H1 (cell line): ENCODE results near the gene ANO2. TPM values are rescaled to one million over a fixed set of nuclear protein-coding genes. Genes with fewer than 3 reads are reported as not detected.

Experiments used
- CTCF ChIA-PET: fragments of 300-600 bp; sonication (Branson Sonifier 250); formaldehyde crosslinking; loops from one replicate; lab custom pipeline; 2021; ENCODE audit not compliant: partially characterized antibody; lab: Charles Lee
- POLR2A ChIA-PET: fragments of 300-600 bp; sonication (Branson Sonifier 250); formaldehyde crosslinking; loops from one replicate; lab custom pipeline; 2021; ENCODE audit warnings: inconsistent platforms; ENCODE audit not compliant: partially characterized antibody; lab: Charles Lee
- DNase-seq, 2 experiments: peaks; one replicate each; pipeline versions ENCODE4 v3.0.0 to v3.0.0-alpha.2; 2010 to 2022; ENCODE audit warnings: low spot score in 2 of 2, low read depth in 1 of 2, mixed read lengths in 1 of 2
- FAIRE-seq: peaks from 2 replicates; lab custom pipeline; 2011; peaks lifted over from hg19 to GRCh38; lab: Jason Lieb, UNC
- H2AFZ ChIP-seq: 2 replicates; pipeline ENCODE4 v1.8.1; 2012; ENCODE audit warnings: low read length, inconsistent platforms
- H2AK5ac ChIP-seq: 2 replicates; pipeline ENCODE4 v1.6.1; 2013; ENCODE audit warnings: low read depth, low read length
- H2BK120ac ChIP-seq: replicated peaks from 2 replicates; pipeline ENCODE3; 2013; ENCODE audit warnings: low read depth, low read length, inconsistent platforms
- H2BK12ac ChIP-seq: 2 replicates; pipeline ENCODE4 v1.6.1; 2013; ENCODE audit warnings: low read depth, low read length
- H2BK15ac ChIP-seq: 2 replicates; pipeline ENCODE4 v1.6.1; 2013; ENCODE audit warnings: low read length
- H2BK20ac ChIP-seq: 2 replicates; pipeline ENCODE4 v1.6.1; 2013; ENCODE audit warnings: low read length
- H2BK5ac ChIP-seq: 2 replicates; pipeline ENCODE4 v1.6.1; 2013; ENCODE audit warnings: low read depth, low read length
- H3K14ac ChIP-seq: 2 replicates; pipeline ENCODE4 v1.6.1; 2013; ENCODE audit warnings: inconsistent platforms; ENCODE audit not compliant: insufficient read length
- H3K18ac ChIP-seq: 2 replicates; pipeline ENCODE4 v1.6.1; 2013; ENCODE audit warnings: low read length; ENCODE audit errors: extremely low read depth
- H3K23ac ChIP-seq: 2 replicates; pipeline ENCODE4 v1.6.1; 2013; ENCODE audit warnings: inconsistent platforms; ENCODE audit not compliant: insufficient read length
- H3K23me2 ChIP-seq: 2 replicates; pipeline ENCODE4 v1.6.1; 2013; ENCODE audit warnings: low read depth, low read length
- H3K27ac ChIP-seq: 2 replicates; pipeline ENCODE4 v1.6.1; 2011; ENCODE audit warnings: low read depth, low read length, inconsistent platforms
- H3K27me3 ChIP-seq, 4 experiments: replicated peaks in 1 of 4; 1 replicate in 1 of 4; 2 replicates in 3 of 4; pipeline versions ENCODE4 v1.6.1 to v1.8.1; 2011 to 2013; ENCODE audit warnings: low read length in 3 of 4, mild to moderate bottlenecking in 3 of 4, inconsistent platforms in 2 of 4, mixed read lengths in 2 of 4, moderate library complexity in 1 of 4; ENCODE audit not compliant: control insufficient read depth in 3 of 4, insufficient read depth in 3 of 4; ENCODE audit errors: extremely low read depth in 1 of 4
- H3K36me3 ChIP-seq, 4 experiments: 2 replicates each; pipeline versions ENCODE4 v1.6.1 to v1.8.1; 2011 to 2013; ENCODE audit warnings: mild to moderate bottlenecking in 4 of 4, low read length in 3 of 4, moderate library complexity in 2 of 4, control low read depth in 1 of 4, inconsistent platforms in 1 of 4; ENCODE audit not compliant: insufficient read depth in 4 of 4, control insufficient read depth in 2 of 4
- H3K4ac ChIP-seq: replicated peaks from 2 replicates; pipeline ENCODE3; 2013; ENCODE audit warnings: low read length, low read depth, mixed read lengths, inconsistent platforms; ENCODE audit not compliant: insufficient read length
- H3K4me1 ChIP-seq, 4 experiments: replicated peaks in 1 of 4; 1 replicate in 1 of 4; 2 replicates in 3 of 4; pipeline versions ENCODE4 v1.6.1 to v1.8.1; 2011 to 2013; ENCODE audit warnings: low read length in 3 of 4, inconsistent platforms in 2 of 4, mixed read lengths in 1 of 4; ENCODE audit not compliant: insufficient read depth in 4 of 4, control insufficient read depth in 3 of 4
- H3K4me2 ChIP-seq, 2 experiments: 2 replicates each; pipeline versions ENCODE4 v1.6.1 to v1.8.1; 2011 to 2013; ENCODE audit warnings: low read depth in 2 of 2, low read length in 2 of 2, control low read depth in 1 of 2, inconsistent platforms in 1 of 2, mild to moderate bottlenecking in 1 of 2; ENCODE audit not compliant: insufficient read depth in 1 of 2
- H3K4me3 ChIP-seq, 4 experiments: fragments of 200-600, 300-600 bp in 1 of 4; sonication (generic), shearing (Covaris generic), sonication (Bioruptor Twin) in 1 of 4; 2 replicates each; pipeline versions ENCODE4 v1.5.1 to v1.8.1; 2011 to 2016; ENCODE audit warnings: low read length in 4 of 4, low read depth in 3 of 4, control low read depth in 2 of 4, inconsistent platforms in 2 of 4, mild to moderate bottlenecking in 2 of 4, mixed read lengths in 1 of 4, moderate library complexity in 1 of 4; ENCODE audit not compliant: insufficient read depth in 2 of 4; ENCODE audit errors: extremely low read depth in 1 of 4
- H3K56ac ChIP-seq: replicated peaks from 2 replicates; pipeline ENCODE3; 2013; ENCODE audit warnings: low read depth, mild to moderate bottlenecking, mixed read lengths, low read length, inconsistent platforms; ENCODE audit not compliant: insufficient read length
- H3K79me1 ChIP-seq: 2 replicates; pipeline ENCODE4 v1.6.1; 2013; ENCODE audit warnings: low read depth, low read length, control low read depth
- H3K79me2 ChIP-seq, 2 experiments: 2 replicates each; pipeline versions ENCODE4 v1.6.1 to v1.8.1; 2012 to 2013; ENCODE audit warnings: low read length in 2 of 2, mild to moderate bottlenecking in 2 of 2, inconsistent platforms in 1 of 2; ENCODE audit not compliant: insufficient read depth in 2 of 2, control insufficient read depth in 1 of 2
- H3K9ac ChIP-seq, 4 experiments: replicated peaks in 1 of 4; 1 replicate in 1 of 4; 2 replicates in 3 of 4; pipeline versions ENCODE4 v1.6.1 to v1.8.1; 2011 to 2013; ENCODE audit warnings: low read depth in 3 of 4, low read length in 3 of 4, control low read depth in 2 of 4, mild to moderate bottlenecking in 2 of 4, moderate library complexity in 2 of 4, inconsistent platforms in 1 of 4; ENCODE audit errors: extremely low read depth in 1 of 4
- H3K9me3 ChIP-seq, 2 experiments: 2 replicates each; pipeline versions ENCODE4 v1.6.1 to v1.8.1; 2012 to 2013; ENCODE audit warnings: mild to moderate bottlenecking in 2 of 2, moderate library complexity in 2 of 2, control low read depth in 1 of 2, inconsistent platforms in 1 of 2, low read depth in 1 of 2, low read length in 1 of 2, mixed read lengths in 1 of 2; ENCODE audit not compliant: insufficient read depth in 2 of 2
- H4K20me1 ChIP-seq, 2 experiments: replicated peaks in 1 of 2; 2 replicates each; pipeline versions ENCODE3 to v1.8.1; 2011 to 2013; ENCODE audit warnings: inconsistent platforms in 2 of 2, low read length in 2 of 2, mild to moderate bottlenecking in 1 of 2; ENCODE audit not compliant: insufficient read depth in 2 of 2, control insufficient read depth in 1 of 2
- H4K5ac ChIP-seq: 2 replicates; pipeline ENCODE4 v1.6.1; 2013; ENCODE audit warnings: low read length, low read depth, mixed read lengths, inconsistent platforms; ENCODE audit not compliant: insufficient read length
- H4K8ac ChIP-seq: 2 replicates; pipeline ENCODE4 v1.8.0; 2013; ENCODE audit warnings: mild to moderate bottlenecking, moderate library complexity, low read length, inconsistent platforms; ENCODE audit not compliant: insufficient read depth; ENCODE audit errors: extremely low read depth
- H4K91ac ChIP-seq: replicated peaks from 2 replicates; pipeline ENCODE3; 2013; ENCODE audit warnings: low read length, mixed read lengths, inconsistent platforms; ENCODE audit not compliant: insufficient read length
- HDAC6 ChIP-seq: IDR thresholded peaks from one replicate; pipeline ENCODE4 v1.7.1; 2012; ENCODE audit warnings: low read depth, mild to moderate bottlenecking, inconsistent platforms, low read length, moderate library complexity
- NRF1 ChIP-seq: IDR thresholded peaks from 2 replicates; pipeline ENCODE4 v1.6.1; 2011; ENCODE audit warnings: mild to moderate bottlenecking, low read depth, low read length, improper control_type of control experiment
- TAF1 ChIP-seq: IDR thresholded peaks from 2 replicates; pipeline ENCODE4 v1.6.1; 2011; ENCODE audit warnings: mild to moderate bottlenecking, low read depth, low read length
- WGBS, 2 experiments: shearing (Covaris generic) in 1 of 2; methylation state at CpG; one replicate each; pipeline versions ENCODE4 v1.1.6 to v1.1.7; 2013 to 2015; ENCODE audit warnings: low lambda C conversion rate in 2 of 2, mixed read lengths in 2 of 2, inconsistent platforms in 1 of 2, low coverage in 1 of 2, missing lambda C conversion rate in 1 of 2; ENCODE audit not compliant: insufficient replicate concordance in 2 of 2, insufficient coverage in 1 of 2, insufficient read length in 1 of 2; ENCODE audit errors: extremely low coverage in 1 of 2, missing lambda C conversion rate in 1 of 2; 5-methylcytosine and 5-hydroxymethylcytosine counted together
- polyA plus RNA-seq, 7 experiments: library from polyadenylated mRNA; depleted of rRNA in 3 of 7; stranded (reverse) in 5 of 7; unstranded in 2 of 7; fragments of >200 nt in 5 of 7; fragments of 200-250 nt in 2 of 7; gene quantifications; 1 replicate in 5 of 7; 2 replicates in 1 of 7; 4 replicates in 1 of 7; pipeline versions ENCODE4 v1.2.1 to v1.2.3, GENCODE V29; 2011 to 2013; ENCODE audit warnings: missing spikeins in 2 of 7, mixed read lengths in 2 of 7
- total RNA-seq: library from RNA; stranded (reverse); fragmentation: NEBNext Ultra II Directional; extraction: Animal tissue kit (Norgen Biotek cat#: 25700); gene quantifications from 2 replicates; pipeline ENCODE4 v1.2.1, GENCODE V29; 2021
- TF ChIP-seq, protein P1 (sequence below), 3 experiments: IDR thresholded peaks; 1 replicate in 2 of 3; 2 replicates in 1 of 3; pipeline versions ENCODE4 v1.5.1 to v1.6.1; 2011; ENCODE audit warnings: low read length in 3 of 3, mild to moderate bottlenecking in 3 of 3, inconsistent platforms in 2 of 3, low read depth in 1 of 3, moderate library complexity in 1 of 3; ENCODE audit not compliant: insufficient read depth in 1 of 3; ENCODE audit errors: control extremely low read depth in 1 of 3
- TF ChIP-seq, protein P2 (sequence below): IDR thresholded peaks from 2 replicates; pipeline ENCODE4 v1.6.1; 2012; ENCODE audit warnings: inconsistent platforms

The ANO2 gene
- total and polyA plus RNA-seq, 2 of the 8 experiments (the other 6 are each of a cell fraction or from before 2014, with no cell fraction given) = 1.9 to 5.5 TPM

DNA sequence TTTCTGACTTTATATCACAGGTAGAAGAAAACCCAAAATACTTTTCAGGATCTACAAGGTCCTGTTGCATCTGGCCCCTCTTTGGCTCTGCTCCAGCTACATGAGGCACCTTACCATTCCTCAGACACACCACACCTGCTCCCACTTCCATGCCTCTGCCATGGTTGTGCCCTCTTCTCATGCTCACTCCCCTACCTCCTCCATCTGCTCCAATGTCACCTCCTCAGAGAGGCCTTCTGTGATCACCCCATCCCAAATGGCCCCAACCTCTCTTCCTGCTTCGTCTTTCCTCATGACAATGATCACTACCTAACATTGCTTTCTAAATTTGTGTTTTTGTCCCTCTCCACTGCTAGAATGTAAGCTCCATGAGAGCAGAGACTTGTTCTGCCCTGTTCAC, 174.3 kb downstream of the ANO2 start:
- Histone ChIP-seq H3K36me3 (no peaks in the 10 kb centered on the region), H3K9me3 (no peaks in the 10 kb centered on the region), H3K23ac (no peak overlapping the region), H2BK5ac (no peak overlapping the region), H3K9ac (no peak overlapping the region), H3K4me2 (no peak overlapping the region), H2AFZ (no peak overlapping the region), H4K20me1 (no peaks in the 10 kb centered on the region), H3K27me3 (no peaks in the 10 kb centered on the region), H3K4me1 (no peaks in the 10 kb centered on the region), H2BK120ac (no peak overlapping the region), H4K91ac (no peak overlapping the region), H3K14ac (no peak overlapping the region), H2BK20ac (no peak overlapping the region), H3K79me1 (no peaks in the 10 kb centered on the region), H4K5ac (no peak overlapping the region), H3K79me2 (no peaks in the 10 kb centered on the region), H3K4ac (no peak overlapping the region), H3K4me3 (no peak overlapping the region), H3K56ac (no peak overlapping the region), H2BK15ac (no peak overlapping the region), H3K27ac (no peak overlapping the region), H2BK12ac (no peak overlapping the region), H2AK5ac (no peak overlapping the region), H3K18ac (no peak overlapping the region), H3K23me2 (0 out of 2 replicates have a peak, but pooled peaks cover 2% of the 10 kb centered on the region), H4K8ac (no peak overlapping the region)
- DNase-seq (no peak), FAIRE-seq (no peak)
- ChIA-PET POLR2A (no interaction called here), CTCF (interaction anchor here (1.2 to 4.9 kb wide), 6 partner anchors 12 to 342 kb away, joined by 3 to 22 read pairs (median 4); no protein-coding TSS in a partner anchor)
- TF ChIP-seq TAF1 = no peak
- TF ChIP-seq, protein P1, sequence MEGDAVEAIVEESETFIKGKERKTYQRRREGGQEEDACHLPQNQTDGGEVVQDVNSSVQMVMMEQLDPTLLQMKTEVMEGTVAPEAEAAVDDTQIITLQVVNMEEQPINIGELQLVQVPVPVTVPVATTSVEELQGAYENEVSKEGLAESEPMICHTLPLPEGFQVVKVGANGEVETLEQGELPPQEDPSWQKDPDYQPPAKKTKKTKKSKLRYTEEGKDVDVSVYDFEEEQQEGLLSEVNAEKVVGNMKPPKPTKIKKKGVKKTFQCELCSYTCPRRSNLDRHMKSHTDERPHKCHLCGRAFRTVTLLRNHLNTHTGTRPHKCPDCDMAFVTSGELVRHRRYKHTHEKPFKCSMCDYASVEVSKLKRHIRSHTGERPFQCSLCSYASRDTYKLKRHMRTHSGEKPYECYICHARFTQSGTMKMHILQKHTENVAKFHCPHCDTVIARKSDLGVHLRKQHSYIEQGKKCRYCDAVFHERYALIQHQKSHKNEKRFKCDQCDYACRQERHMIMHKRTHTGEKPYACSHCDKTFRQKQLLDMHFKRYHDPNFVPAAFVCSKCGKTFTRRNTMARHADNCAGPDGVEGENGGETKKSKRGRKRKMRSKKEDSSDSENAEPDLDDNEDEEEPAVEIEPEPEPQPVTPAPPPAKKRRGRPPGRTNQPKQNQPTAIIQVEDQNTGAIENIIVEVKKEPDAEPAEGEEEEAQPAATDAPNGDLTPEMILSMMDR (IDR thresholded peaks at IDR 0.05; ENCODE audit: control extremely low read depth in 1 of 3, insufficient read depth in 1 of 3, low read depth in 1 of 3, low read length in 3 of 3) = no peak
- TF ChIP-seq HDAC6 = no peak
- no peak for TF ChIP-seq NRF1
- TF ChIP-seq, protein P2, sequence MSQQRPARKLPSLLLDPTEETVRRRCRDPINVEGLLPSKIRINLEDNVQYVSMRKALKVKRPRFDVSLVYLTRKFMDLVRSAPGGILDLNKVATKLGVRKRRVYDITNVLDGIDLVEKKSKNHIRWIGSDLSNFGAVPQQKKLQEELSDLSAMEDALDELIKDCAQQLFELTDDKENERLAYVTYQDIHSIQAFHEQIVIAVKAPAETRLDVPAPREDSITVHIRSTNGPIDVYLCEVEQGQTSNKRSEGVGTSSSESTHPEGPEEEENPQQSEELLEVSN = no peak
- 81% methylated on average over 1 of the region's 1 CpG; no CpG with 5 or more reads in 1 of the 2 experiments for WGBS, 2 experiments
